Suprapubic skin (tissue), 4 donors: ENCODE measurements around the gene LMF1. TPM values are rescaled to one million over a fixed set of nuclear protein-coding genes. Genes with fewer than 3 reads are reported as not detected.

Experiments
- DNase-seq, 2 donors: peaks; one replicate each; pipeline ENCODE4 v3.0.0-alpha.2; 2019; ENCODE audit warnings: low spot score in 2 of 2
- H3K27ac ChIP-seq: fragments of 200-600 bp; sonication (generic); one replicate; pipeline ENCODE4 v1.5.1; 2019
- H3K27me3 ChIP-seq: fragments of 200-600 bp; sonication (generic); one replicate; pipeline ENCODE4 v1.5.1; 2019
- H3K36me3 ChIP-seq: fragments of 200-600 bp; sonication (generic); one replicate; pipeline ENCODE4 v1.5.1; 2019
- H3K4me1 ChIP-seq: fragments of 200-600 bp; sonication (generic); one replicate; pipeline ENCODE4 v1.5.1; 2019
- H3K4me3 ChIP-seq: fragments of 200-600 bp; sonication (generic); one replicate; pipeline ENCODE4 v1.5.1; 2019; ENCODE audit warnings: mild to moderate bottlenecking
- H3K9me3 ChIP-seq: fragments of 200-600 bp; sonication (generic); one replicate; pipeline ENCODE4 v1.5.1; 2019
- CTCF ChIP-seq, 2 donors: fragments of 200-600 bp in 1 of 2; fragments of 450-650 bp in 1 of 2; sonication (generic) in 1 of 2; IDR thresholded peaks; one replicate each; pipeline ENCODE4 v1.5.1; 2016 to 2019; ENCODE audit warnings: antibody characterized with exemption in 2 of 2, mild to moderate bottlenecking in 1 of 2, moderate library complexity in 1 of 2
- EP300 ChIP-seq: sonication (generic); formaldehyde crosslinking; IDR thresholded peaks from one replicate; pipeline ENCODE4 v1.6.1; 2017; ENCODE audit warnings: antibody characterized with exemption
- POLR2A ChIP-seq, 2 donors: fragments of 450-650 bp; IDR thresholded peaks; one replicate each; pipeline ENCODE4 v1.6.1; 2017; ENCODE audit warnings: antibody characterized with exemption in 2 of 2, mild to moderate bottlenecking in 2 of 2, moderate library complexity in 2 of 2
- POLR2AphosphoS5 ChIP-seq, 3 donors: sonication (generic); formaldehyde crosslinking; IDR thresholded peaks; one replicate each; pipeline ENCODE4 v1.6.1; 2017; ENCODE audit warnings: antibody characterized with exemption in 3 of 3
- WGBS: methylation state at CpG from one replicate; pipeline ENCODE4 v1.1.5; 2018; 5-methylcytosine and 5-hydroxymethylcytosine counted together
- total RNA-seq, 4 donors: library from RNA; depleted of rRNA; stranded (reverse); fragments of >200 nt; gene quantifications; one replicate each; pipeline ENCODE4 v1.1.0, GENCODE V29; 2016

Gene LMF1
- total RNA-seq, 4 donors from 2014 or later, result 32.1 to 117 (median 38.0) TPM

GRCh38 chr16:900211-900610 lies 70.6 kb downstream of the LMF1 start:
- Histone ChIP-seq H3K36me3 (peaks cover 14% of the 10 kb centered on the region), H3K9me3 (no peaks in the 10 kb centered on the region), H3K27ac (no peak overlapping the region), H3K4me3 (no peak overlapping the region), H3K4me1 (no peaks in the 10 kb centered on the region), H3K27me3 (no peaks in the 10 kb centered on the region)
- TF ChIP-seq EP300 (no peak), POLR2AphosphoS5 (IDR thresholded peaks at IDR 0.05) (no peak), CTCF (IDR thresholded peaks at IDR 0.05) (no peak), POLR2A (IDR thresholded peaks at IDR 0.05) (no peak)
- 97% methylated on average over 7 of the region's 7 CpGs for WGBS
- no peak for DNase-seq

- Histone ChIP-seq H3K36me3 (peaks cover 14% of the 10 kb centered on the region), H3K27me3 (no peaks in the 10 kb centered on the region), H3K27ac (no peak overlapping the region), H3K9me3 (no peaks in the 10 kb centered on the region), H3K4me3 (no peak overlapping the region), H3K4me1 (no peaks in the 10 kb centered on the region)
- 99% methylated on average over 11 of the region's 24 CpGs for WGBS
- no peak for DNase-seq
- TF ChIP-seq CTCF (IDR thresholded peaks at IDR 0.05), result no peak
- no peak for TF ChIP-seq POLR2AphosphoS5 (IDR thresholded peaks at IDR 0.05)
- no peak for TF ChIP-seq POLR2A (IDR thresholded peaks at IDR 0.05)
- no peak for TF ChIP-seq EP300
These were observed 71.1 kb downstream of the LMF1 start for GRCh38 chr16:899683-900060.

- H3K4me3 ChIP-seq, result no peak overlapping the region
- H3K9me3 ChIP-seq, result no peaks in the 10 kb centered on the region
- H3K36me3 ChIP-seq, result peaks cover 14% of the 10 kb centered on the region
- no peak overlapping the region for H3K27ac ChIP-seq
- TF ChIP-seq POLR2AphosphoS5 (IDR thresholded peaks at IDR 0.05), result no peak
- TF ChIP-seq EP300, result no peak
- TF ChIP-seq CTCF (IDR thresholded peaks at IDR 0.05), result no peak
- no peak for TF ChIP-seq POLR2A (IDR thresholded peaks at IDR 0.05)
- no peaks in the 10 kb centered on the region for H3K4me1 ChIP-seq
- no peaks in the 10 kb centered on the region for H3K27me3 ChIP-seq
- 77% methylated on average over 38 of the region's 39 CpGs for WGBS
- no peak for DNase-seq
These were observed 71.8 kb downstream of the LMF1 start for GRCh38 chr16:898761-899682.

GRCh38 chr16:898216-898615 lies 72.6 kb downstream of the LMF1 start:
- H3K36me3 ChIP-seq, result peaks cover 14% of the 10 kb centered on the region
- H3K9me3 ChIP-seq, result no peaks in the 10 kb centered on the region
- H3K27me3 ChIP-seq, result no peaks in the 10 kb centered on the region
- TF ChIP-seq POLR2AphosphoS5 (IDR thresholded peaks at IDR 0.05) (no peak), EP300 (no peak), POLR2A (IDR thresholded peaks at IDR 0.05) (no peak), CTCF (IDR thresholded peaks at IDR 0.05) (no peak)
- no peak for DNase-seq
- no peak overlapping the region for H3K27ac ChIP-seq
- no peak overlapping the region for H3K4me3 ChIP-seq
- H3K4me1 ChIP-seq, result no peaks in the 10 kb centered on the region
- 70% methylated on average over 2 of the region's 11 CpGs for whole genome bisulfite sequencing

- TF ChIP-seq CTCF (IDR thresholded peaks at IDR 0.05), result no peak
- no peak for TF ChIP-seq EP300
- no peak for TF ChIP-seq POLR2A (IDR thresholded peaks at IDR 0.05)
- TF ChIP-seq POLR2AphosphoS5 (IDR thresholded peaks at IDR 0.05), result no peak
- Histone ChIP-seq H3K4me1 (no peaks in the 10 kb centered on the region), H3K27ac (no peak overlapping the region), H3K27me3 (no peaks in the 10 kb centered on the region), H3K4me3 (no peak overlapping the region), H3K9me3 (no peaks in the 10 kb centered on the region), H3K36me3 (peaks cover 16% of the 10 kb centered on the region)
- 91% methylated on average over 4 of the region's 14 CpGs for WGBS
- no peak for DNase-seq
These were observed 73.1 kb downstream of the LMF1 start for GRCh38 chr16:897701-898100.
